Measurements from ENCODE around the gene ZFYVE28.

DNA sequence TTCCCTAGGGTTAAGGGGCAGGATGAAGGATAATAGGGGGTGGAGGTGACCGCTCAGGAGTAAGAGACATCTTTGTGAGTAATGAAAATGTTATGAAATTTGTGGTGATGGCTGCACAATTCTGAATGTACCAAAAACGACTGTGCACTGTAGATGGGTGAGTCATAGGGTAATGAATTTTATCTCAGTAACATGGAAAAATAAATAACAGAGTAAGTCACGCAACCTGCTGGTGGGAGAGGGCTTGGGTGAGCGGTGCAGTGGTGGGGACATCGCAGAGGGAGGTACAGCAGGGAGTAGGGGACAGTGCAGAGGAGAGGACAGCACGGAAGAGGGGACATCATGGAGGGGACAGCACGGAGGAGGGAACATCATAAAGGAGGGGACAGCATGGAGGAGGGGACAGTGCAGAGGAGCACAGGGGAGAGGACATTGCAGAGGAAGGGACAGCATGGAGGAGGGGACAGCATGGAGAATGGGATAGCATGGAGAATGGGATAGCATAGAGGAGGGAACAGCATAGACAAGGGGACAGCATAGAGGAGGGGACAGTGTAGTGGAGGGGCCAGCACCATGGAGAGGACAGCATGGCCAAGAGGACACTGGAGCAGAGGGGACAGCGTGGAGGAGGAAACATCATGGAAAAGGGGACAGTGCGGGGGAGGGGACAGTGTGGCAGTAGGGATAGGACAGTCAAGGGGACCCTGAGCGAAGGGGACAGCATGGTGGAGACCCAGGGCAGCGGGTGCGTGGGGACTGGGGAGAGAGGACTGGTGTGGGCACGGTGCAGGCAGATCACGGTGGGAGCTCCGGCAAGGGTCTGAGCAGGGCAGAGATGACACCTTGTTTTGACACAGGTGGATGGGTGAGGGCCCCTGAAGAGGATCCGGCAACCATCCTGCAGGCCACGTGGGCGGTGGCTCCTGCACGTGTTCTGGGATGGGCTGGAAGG lies 88.1 kb downstream of the ZFYVE28 start:
- TF ChIP-seq, protein P1, sequence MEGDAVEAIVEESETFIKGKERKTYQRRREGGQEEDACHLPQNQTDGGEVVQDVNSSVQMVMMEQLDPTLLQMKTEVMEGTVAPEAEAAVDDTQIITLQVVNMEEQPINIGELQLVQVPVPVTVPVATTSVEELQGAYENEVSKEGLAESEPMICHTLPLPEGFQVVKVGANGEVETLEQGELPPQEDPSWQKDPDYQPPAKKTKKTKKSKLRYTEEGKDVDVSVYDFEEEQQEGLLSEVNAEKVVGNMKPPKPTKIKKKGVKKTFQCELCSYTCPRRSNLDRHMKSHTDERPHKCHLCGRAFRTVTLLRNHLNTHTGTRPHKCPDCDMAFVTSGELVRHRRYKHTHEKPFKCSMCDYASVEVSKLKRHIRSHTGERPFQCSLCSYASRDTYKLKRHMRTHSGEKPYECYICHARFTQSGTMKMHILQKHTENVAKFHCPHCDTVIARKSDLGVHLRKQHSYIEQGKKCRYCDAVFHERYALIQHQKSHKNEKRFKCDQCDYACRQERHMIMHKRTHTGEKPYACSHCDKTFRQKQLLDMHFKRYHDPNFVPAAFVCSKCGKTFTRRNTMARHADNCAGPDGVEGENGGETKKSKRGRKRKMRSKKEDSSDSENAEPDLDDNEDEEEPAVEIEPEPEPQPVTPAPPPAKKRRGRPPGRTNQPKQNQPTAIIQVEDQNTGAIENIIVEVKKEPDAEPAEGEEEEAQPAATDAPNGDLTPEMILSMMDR (IDR thresholded peaks at IDR 0.05) = no peak
- TF ChIP-seq POLR2A (IDR thresholded peaks at IDR 0.05) (no peak), EP300 (IDR thresholded peaks at IDR 0.05; ENCODE audit: low read depth) (no peak)
